ENCODE measurements around the gene ATF6.
"Not testable (repeated sequence)": the region's sequence is repeated elsewhere in the genome, so short reads cannot be mapped to it uniquely, and the experiment has no call there.

Gene ATF6, protein sequence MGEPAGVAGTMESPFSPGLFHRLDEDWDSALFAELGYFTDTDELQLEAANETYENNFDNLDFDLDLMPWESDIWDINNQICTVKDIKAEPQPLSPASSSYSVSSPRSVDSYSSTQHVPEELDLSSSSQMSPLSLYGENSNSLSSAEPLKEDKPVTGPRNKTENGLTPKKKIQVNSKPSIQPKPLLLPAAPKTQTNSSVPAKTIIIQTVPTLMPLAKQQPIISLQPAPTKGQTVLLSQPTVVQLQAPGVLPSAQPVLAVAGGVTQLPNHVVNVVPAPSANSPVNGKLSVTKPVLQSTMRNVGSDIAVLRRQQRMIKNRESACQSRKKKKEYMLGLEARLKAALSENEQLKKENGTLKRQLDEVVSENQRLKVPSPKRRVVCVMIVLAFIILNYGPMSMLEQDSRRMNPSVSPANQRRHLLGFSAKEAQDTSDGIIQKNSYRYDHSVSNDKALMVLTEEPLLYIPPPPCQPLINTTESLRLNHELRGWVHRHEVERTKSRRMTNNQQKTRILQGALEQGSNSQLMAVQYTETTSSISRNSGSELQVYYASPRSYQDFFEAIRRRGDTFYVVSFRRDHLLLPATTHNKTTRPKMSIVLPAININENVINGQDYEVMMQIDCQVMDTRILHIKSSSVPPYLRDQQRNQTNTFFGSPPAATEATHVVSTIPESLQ

DNA sequence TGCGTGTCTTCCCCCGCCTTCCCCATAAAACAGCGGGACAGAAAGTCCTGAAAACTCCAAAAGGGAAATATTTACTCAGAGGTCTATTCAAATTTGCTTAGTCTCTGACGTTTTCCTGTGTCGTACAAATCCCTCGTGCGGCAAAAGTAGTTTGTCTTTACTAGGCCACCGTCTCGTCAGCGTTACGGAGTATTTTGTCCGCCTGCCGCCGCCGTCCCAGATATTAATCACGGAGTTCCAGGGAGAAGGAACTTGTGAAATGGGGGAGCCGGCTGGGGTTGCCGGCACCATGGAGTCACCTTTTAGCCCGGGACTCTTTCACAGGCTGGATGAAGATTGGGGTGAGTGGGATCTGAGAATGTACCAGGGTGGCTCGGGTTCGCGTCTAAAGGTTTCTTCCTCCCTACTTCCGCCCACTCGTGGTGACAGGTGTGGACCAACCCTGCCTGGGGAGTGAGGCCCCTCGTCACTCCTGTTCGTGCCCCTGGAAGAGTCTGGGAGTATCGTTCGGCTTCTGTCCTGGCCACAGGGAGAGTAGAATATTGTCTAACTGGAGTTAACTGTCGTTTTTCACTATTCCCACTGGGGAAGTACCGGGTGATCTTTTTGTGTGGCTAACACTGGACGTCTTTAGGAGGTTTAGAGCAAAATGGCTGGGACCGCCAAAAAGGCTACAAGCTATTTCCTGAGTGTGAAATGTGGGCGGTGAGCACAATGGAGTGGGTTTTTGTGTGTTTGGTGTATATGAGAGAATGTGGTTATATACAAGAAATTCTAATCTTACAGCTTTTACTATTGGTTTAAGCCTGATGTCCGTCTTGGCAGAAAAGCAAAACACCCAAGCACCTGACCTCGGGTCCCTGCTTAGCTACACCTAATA, at the start of gene ATF6:
ATF6 (plus strand) TSS at position 219 of the 880 bp plus-strand sequence; CDS start at position 260, 41 bp downstream.
- peak; percentile 70 for DNase-seq (ENCODE audit: low read depth)

DNA sequence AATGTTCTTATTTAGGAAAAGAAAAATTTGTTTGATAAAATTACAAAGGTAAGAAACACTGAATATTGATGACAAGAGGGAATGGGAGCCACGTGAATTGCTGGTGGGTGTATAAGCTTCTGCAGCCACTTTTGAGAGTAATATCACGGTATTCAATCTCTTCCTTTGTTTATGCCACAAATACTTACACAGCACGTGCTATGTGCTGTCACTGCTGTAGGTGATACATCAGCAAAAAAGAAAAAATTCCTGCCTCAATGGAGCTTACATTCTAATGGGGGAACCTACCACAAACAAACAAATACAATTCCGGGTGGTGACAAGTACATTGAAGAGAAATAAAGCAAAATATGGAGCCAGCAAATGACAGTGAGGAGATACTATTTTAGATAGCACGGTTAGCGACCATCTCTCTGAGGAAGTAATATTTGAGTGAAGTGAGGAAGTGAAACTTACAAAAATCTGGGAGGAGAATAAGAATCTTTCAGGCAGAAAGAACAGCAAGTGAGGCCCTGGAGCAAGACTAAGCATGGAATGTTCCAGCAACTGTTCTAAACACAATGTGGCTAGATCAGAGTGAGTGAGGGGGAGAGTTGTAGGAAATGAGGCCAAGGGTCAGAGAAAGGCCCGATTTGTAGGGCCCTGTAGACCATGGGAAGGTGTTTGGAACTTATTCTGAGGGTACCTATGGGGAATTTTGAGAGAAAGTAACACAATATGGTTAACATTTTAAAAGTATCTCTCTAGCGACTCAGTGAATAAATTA, 47.4 kb upstream of the ATF6 start:
- no peak for DNase-seq (ENCODE audit: low read depth)

DNA sequence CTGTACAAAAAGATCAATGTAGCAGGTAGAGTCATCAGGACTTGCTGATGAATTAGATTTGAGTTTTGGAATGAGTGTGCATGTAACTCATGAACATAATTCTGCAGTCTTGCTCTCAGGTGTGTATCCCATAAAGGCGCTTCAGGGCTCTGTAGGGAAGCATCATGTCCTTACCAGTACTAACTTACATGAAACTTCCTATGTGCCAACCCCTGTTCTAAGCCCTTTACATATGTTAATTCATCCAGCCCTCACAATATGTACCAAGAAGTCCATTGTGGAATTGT, 46.9 kb upstream of the ATF6 start:
- no peak for DNase-seq (ENCODE audit: low read depth)

DNA sequence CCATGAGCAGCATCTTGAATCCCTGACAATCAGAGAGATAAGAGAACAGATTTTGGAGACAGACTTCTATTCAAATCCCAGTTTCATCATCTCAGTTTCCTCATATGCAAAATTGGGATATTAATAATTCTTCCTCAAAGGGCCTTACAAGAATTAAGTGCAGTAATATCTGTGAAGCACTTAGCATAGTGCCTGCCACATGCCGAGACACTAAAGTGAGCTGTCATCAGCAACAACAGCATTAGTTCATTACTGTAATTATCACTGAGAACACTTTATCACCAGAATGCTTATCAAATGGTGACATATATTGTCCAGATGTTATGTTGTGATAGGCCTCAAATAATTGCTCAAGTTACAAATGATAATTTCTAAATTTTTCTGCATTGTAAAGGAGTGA, 45.7 kb upstream of the ATF6 start:
- DNase-seq (ENCODE audit: low read depth): no peak

DNA sequence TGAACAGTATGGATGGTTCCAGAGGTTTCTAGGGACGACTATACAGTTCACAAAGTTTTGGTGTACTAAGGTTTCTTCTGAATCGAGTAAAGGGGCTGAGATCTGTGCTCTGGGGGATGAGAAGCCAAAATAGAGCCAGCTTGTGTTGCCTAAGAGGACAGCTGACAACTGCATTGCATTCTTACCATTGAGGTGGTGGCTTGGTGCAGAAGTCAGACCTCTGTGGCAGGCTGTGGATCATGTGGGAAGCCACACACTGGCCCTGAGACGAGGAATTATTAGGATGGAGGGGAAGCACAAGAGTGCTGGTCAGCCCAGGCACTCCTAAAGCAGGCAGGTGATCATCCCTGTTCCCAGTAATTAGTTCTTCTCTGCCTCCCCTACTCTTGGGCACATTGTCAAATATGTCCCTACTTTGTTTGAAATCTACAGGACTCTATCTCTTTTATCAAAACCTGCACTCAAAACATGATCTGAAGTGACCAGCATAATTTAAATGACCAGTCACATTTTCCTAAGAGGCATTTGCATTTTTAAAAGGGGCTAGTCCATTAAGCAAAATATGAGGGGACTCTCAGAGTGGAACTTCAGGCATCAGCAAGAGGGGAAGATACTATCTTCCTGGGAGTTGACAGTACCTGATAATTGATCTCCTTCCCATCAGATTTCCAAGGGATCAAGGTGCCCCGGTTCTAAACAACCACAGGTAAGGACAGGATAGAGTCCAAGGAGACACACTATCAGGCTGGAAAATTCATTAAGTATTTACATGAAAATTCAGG, 45.0 kb upstream of the ATF6 start, which contains the start of gene FCRLB:
FCRLB (plus strand) TSS at position 589 of the 782 bp plus-strand sequence. CDS start 1,129 bp downstream, outside the sequence.
- no peak for DNase-seq (ENCODE audit: low read depth)

DNA sequence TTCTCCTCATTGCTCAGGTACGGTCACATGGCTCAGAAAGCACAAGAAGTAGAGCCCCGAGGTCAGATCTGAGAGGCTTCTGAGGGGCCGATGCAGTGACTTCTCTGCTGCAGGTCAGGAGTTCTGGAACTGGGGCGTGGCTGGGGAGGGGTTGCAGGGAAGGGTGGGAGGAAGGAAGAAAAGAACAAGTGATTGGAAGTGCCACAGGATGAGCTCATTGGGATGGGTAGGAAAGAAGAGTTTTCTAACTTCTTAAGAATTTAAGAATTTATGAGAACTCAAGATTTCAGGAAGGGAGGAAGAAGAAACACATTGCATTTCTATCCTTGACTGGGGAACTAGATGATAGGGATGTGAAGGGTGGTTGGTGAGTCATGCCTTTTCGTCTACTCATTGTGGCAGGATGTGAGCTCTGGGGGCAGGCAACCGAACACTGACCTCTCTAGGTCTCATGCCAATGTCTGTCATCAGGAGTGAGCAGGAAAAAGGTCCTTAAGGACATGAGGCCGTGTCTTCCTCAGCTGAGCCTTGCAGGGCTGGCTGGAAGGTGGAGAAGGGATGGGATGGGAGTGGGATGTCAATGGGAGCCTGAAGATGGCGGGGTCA, 44.3 kb upstream of the ATF6 start:
- no peak for DNase-seq (ENCODE audit: low read depth)

DNA sequence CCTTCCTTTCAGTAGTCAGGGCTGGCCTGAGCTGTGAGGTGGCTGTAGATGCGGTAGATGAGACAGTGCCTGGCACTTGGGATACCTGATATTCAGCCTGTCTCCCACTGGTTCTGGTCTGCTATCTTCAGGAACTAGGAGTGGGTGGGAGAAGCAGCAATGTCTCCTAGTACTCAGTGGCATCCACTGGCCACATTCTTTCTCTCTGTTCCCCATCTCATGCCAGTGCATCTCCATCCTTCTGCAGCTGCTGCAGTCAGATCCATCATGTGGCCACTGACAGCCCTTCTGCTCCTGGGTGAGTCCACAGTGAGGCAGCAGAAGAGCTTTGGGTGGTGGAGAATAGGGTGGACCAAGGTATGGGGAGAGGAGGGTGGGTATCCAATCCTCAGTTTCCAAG, 43.7 kb upstream of the ATF6 start:
- no peak for DNase-seq (ENCODE audit: low read depth)

DNA sequence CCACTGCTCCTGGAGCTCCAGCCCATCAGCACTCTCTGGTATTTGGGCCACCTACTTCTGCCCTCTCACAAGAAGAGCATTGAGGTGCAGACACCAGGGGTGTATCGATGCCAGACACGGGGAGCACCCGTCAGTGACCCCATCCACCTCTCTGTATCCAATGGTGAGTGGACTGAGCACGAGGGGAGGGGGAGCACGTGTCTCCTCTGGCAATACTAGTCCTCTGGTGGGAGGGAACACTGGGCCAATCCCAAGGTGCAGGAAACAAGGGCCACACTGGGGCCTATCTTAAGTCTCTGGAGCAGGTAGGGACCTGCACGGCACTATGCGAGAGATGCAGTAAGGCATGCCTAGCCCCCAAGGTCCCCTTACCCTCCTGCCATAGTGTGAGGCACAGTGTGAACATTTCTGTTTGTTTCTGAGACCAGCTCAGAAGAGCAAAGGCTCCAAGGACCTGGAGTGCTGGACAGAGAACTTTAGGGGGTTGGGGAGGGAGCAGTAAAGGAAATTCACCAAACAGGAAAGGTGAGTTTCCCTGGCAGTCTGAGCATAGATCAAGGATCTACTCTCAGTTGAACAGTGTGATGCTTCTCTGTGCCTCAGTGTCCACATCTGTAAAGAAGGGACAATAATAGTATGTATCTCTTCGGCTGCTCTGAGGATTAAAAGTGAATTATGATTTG, 42.5 kb upstream of the ATF6 start:
- no peak for DNase-seq (ENCODE audit: low read depth)

DNA sequence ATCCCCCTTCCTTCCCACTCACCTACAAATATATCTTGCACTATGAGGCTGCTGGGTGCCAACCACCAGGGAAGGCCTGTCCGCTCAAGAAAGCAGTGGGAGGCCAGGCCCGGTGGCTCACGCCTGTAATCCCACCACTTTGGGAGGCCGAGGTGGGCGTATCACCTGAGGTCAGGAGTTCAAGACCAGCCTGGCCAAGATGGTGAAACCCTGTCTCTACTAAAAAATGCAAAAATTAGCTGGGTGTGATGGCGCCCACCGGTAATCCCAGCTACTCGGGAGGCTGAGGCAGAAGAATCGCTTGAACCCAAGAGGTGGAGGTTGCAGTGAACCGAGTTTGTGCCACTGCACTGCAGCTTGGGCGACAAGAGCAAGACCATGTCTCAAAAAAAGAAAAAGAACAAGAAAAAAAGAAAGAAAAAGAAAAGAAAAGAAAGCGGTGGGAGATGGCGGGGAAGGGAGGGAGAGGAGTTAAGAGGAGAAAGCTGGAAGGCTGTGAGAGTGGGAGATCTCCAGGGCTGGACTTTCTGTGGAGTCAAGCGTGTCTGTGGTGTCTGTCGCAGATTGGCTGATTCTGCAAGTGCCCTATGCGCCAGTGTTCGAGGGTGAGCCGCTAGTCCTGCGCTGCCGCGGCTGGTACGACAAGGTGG, 40.7 kb upstream of the ATF6 start:
- DNase-seq (ENCODE audit: low read depth): not testable (repeated sequence)

DNA sequence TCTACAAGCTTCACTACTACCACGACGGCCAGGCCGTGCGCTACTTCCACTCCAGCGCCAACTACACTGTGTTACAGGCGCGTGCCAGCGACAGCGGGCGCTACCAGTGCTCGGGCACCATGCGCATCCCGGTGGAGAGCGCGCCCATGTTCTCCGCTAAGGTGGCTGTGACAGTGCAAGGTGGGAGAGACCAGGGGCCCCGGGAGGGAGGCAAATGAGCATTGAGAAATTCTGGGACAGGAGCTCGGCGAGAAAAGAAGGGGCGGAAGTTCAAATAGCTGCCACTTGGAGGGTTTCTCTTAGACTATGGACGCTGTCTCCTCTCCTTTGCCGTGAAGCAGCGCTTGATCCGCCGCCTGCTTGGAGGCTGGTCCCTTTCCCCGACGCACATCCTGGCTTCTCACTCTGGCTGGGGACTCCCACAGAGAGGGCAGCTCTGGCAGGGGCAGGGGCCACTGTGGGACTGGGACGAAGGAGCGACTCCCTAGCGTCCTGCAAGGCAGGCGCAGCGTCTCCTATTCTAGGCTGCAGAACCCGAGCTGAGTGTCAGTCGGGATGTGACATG, 40.1 kb upstream of the ATF6 start:
- peak; percentile 6 for DNase-seq (ENCODE audit: low read depth)

DNA sequence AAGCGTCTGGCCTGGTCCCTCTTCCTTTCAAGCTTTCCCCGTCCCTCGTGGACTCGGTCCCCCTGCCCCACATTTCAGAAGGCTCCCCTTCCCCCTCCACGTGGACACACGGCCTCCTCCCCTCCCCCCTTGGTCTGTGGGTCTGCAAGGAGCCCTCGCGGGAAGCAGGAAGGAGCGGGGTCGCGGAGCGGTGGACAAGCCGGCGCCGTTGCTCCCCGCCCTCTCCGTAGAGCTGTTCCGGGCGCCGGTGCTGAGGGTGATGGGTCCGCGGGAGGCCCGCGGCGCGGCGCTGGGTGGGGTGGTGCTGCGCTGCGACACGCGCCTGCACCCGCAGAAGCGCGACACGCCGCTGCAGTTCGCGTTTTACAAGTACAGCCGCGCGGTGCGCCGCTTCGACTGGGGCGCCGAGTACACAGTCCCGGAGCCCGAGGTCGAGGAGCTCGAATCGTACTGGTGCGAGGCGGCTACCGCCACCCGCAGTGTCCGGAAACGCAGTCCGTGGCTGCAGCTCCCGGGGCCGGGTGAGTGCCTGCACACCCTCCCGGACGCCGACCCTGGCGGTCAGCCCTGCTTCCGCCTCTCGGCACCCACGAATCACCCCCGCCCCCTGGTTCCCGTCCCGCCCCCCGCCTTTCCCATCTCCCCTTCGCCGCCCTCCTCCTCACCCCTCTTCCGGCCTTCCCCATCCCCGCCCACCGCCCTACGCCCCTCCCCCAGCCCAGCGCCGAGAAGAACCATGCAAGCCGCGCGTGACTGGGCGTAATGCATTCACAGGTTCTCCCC, 39.5 kb upstream of the ATF6 start:
- peak; percentile 56 for DNase-seq (ENCODE audit: low read depth)

DNA sequence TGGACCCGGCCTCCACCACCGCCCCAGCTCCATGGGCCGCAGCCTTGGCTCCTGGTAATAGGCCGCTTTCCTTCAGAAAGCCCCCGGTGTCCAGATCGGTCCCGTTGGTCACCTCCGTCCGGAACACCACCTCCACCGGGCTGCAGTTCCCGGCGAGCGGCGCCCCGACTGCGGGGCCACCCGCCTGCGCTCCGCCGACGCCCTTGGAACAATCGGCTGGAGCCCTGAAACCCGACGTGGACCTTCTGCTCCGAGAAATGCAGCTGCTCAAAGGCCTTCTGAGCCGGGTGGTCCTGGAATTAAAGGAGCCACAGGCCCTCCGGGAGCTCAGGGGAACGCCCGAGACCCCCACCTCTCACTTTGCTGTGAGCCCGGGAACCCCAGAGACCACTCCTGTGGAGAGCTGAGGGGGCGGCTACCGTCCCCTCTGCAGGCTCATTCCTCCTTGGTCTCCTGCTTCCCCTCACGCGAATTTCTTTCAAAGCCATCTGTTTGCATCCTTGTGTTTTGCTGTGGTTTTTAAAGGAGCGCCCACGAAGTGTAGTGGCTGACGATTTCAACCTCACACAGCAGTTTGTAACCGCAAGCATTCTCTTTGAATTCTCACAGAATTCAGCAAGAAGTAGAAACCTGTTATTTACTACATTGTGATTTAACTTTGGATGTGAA, 38.7 kb upstream of the ATF6 start:
- DNase-seq (ENCODE audit: low read depth): peak; percentile 11

DNA sequence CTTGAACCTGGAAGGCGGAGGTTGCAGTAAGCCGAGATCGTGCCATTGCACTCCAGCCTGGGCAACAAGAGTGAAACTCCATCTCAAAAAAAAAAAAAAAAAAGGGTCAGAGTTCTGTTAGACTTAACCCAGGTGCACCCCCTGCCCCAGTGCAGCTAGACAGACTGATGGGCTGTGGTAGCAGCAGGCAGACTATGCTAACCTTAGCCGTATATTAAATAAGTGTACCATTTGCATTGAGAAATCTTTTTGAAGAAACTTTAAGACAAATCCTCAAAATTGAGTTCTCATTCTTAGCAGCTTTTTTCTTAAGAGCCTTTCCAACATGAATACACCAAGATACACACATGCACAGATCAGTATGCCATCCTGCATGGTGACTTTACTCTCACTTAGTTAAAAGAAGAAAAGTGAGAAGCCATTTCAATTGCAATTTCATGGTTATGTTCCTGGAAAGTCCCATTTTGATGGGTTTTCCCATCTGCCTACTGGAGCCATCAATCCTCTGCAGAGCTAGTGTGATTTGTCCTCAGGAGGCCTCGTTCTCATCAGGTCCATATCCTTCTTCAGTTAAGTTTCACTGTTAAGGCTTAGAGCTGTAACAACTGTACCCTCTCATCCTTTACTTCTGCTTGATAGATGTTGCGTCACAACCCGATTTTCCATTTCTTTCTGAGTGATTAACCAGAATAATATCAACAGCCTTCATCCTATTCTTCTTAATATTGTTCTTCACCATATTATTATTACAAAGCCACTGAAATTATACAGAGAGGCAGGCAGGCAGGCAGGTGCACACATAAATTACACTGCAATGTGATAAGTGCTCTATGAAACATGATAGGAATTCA, 37.5 kb upstream of the ATF6 start:
- DNase-seq (ENCODE audit: low read depth): no peak

DNA sequence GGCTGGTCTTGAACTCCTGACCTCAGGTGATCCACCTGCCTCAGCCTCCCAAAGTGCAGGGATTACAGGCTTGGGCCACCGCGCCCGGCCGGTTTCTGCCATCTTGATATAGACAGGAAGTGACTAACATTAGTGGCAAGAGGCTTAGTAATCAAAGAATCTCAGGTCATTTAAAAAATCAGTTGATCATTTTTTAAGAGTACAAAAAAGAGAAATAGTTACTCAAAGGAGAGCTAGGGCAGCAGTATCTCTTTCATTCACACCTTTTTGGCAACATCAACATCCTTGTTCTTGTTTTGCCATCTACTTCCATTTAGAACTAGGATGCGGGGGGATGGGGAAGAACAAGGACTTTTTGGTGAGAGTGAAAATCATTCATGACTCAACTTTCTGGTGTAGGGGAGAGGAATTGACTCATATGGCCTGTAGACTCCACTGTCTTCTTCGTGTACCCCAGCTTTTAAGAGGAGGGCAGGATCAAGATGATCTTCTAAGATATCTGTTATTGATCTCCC, 36.0 kb upstream of the ATF6 start:
- peak; percentile 29 for DNase-seq (ENCODE audit: low read depth)

DNA sequence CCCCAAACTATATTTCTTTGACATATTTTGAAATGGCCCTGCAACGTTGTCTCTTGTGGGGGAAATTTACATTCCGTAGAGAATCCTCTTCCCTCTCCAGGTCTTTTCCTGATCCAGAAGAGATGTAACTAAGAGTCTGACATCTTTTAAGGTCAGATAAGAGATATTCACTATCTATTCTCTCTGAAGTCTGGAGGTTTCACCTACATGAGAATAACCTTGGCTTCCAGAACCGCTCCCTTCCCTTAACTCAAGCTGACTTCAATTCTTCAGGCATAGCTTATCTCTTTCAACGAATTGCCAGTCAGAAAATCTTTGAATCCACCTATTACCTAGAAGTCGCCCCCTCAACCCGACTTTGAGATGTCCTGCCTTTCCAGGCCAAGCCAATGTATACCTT, 34.9 kb upstream of the ATF6 start:
- no peak for DNase-seq (ENCODE audit: low read depth)

DNA sequence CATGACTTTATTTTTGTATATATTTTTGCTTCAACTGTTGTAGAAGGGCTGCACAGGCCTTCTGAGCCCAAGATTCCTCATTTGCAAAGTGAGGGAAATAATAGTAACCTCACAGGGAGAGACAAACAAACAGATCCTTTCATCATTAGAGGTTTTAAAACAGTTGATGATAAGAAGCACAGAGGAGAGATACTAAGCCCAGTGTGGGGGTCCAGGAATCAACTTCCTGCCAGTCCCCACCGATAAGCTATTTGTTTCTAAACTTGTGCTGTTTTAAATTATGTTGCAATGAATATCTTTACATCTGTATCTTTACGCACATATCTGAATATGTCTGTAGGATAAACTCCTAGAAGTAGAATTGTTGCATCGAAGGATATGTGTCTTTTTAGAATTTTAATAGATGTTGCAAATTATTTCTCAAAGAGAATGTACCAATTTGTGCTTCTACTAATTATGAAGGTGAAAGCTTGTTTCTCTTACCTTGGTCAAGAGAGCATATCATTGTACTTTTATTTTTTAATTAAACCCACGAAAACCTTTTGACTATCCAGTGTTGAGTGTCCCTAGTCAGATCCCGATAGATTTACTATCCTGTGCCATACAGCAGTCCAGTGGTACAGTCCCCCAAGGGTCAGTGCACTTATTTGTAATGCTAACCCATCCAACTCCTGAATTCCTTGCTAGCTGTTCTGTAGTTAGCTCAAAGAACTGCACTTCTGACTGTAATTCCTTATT, 34.0 kb upstream of the ATF6 start:
- DNase-seq (ENCODE audit: low read depth): no peak
